Sigmoid colon (tissue), 7 donors: ENCODE results near the gene ARHGEF7. TPM values are rescaled to one million over a fixed set of nuclear protein-coding genes. Genes with fewer than 3 reads are reported as not detected.

Source experiments
- DNase-seq: peaks from one replicate; pipeline ENCODE4 v3.0.0-alpha.2; 2019
- H3K27ac ChIP-seq, 4 donors: fragments of 200-600 bp; sonication (generic); one replicate each; pipeline ENCODE4 v1.5.1; 2016 to 2019; ENCODE audit warnings: mild to moderate bottlenecking in 1 of 4
- H3K27me3 ChIP-seq, 3 donors: fragments of 200-600 bp; sonication (generic); one replicate each; pipeline ENCODE4 v1.5.1; 2019; ENCODE audit warnings: mild to moderate bottlenecking in 1 of 3
- H3K36me3 ChIP-seq, 4 donors: fragments of 200-600 bp; sonication (generic); one replicate each; pipeline ENCODE4 v1.5.1; 2016 to 2019
- H3K4me1 ChIP-seq, 4 donors: fragments of 200-600 bp; sonication (generic); one replicate each; pipeline ENCODE4 v1.5.1; 2017 to 2019
- H3K4me3 ChIP-seq, 4 donors: fragments of 200-600 bp; sonication (generic); one replicate each; pipeline ENCODE4 v1.5.1; 2017 to 2019; ENCODE audit warnings: mild to moderate bottlenecking in 2 of 4, moderate library complexity in 1 of 4
- H3K9me3 ChIP-seq, 4 donors: fragments of 200-600 bp in 3 of 4; sonication (generic) in 3 of 4; one replicate each; pipeline versions ENCODE4 v1.5.1 to v1.6.1; 2013 to 2019
- EP300 ChIP-seq, 4 donors: sonication (generic); formaldehyde crosslinking; IDR thresholded peaks; one replicate each; pipeline ENCODE4 v1.6.1; 2017; ENCODE audit warnings: antibody characterized with exemption in 4 of 4
- POLR2A ChIP-seq, 2 donors: fragments of 450-650 bp; IDR thresholded peaks; one replicate each; pipeline ENCODE4 v1.6.1; 2016; ENCODE audit warnings: antibody characterized with exemption in 2 of 2, mild to moderate bottlenecking in 2 of 2, moderate library complexity in 2 of 2
- POLR2AphosphoS5 ChIP-seq, 4 donors: sonication (generic); formaldehyde crosslinking; IDR thresholded peaks; one replicate each; pipeline ENCODE4 v1.6.1; 2017; ENCODE audit warnings: antibody characterized with exemption in 4 of 4
- WGBS, 2 donors: extraction: QIAGEN DNeasy Blood & Tissue Kit; methylation state at CpG; one replicate each; pipeline ENCODE4 v1.1.7; 2013; 5-methylcytosine and 5-hydroxymethylcytosine counted together
- intact Hi-C: fragments of 100-400 bp; cut with DNase I; formaldehyde crosslinking; loops from one replicate; pipeline ENCODE4 v1.15.1; 2023
- polyA plus RNA-seq, 3 donors: library from polyadenylated mRNA; stranded (reverse); fragments of 200-250 nt; gene quantifications; one replicate each; pipeline ENCODE4 v1.2.3, GENCODE V29; 2013
- total RNA-seq, 4 donors: library from RNA; depleted of rRNA; stranded (reverse); fragments of >200 nt; gene quantifications; one replicate each; pipeline ENCODE4 v1.1.0, GENCODE V29; 2016
- TF ChIP-seq, protein P1 (sequence below), 4 experiments: fragments of 450-650 bp in 3 of 4; fragments of 200-600 bp in 1 of 4; IDR thresholded peaks; one replicate each; pipeline ENCODE4 v1.5.1; 2016 to 2019; ENCODE audit warnings: antibody characterized with exemption in 4 of 4, mild to moderate bottlenecking in 3 of 4, moderate library complexity in 2 of 4
- donor health status: healthy with polysubstance abuse.
- donor health status: Bipolar disorder and iron deficiency.
- donor health status: healthy.

The ARHGEF7 gene
- total and polyA plus RNA-seq, 7 donors = 8.4 to 79.8 (median 41.0) TPM

DNA sequence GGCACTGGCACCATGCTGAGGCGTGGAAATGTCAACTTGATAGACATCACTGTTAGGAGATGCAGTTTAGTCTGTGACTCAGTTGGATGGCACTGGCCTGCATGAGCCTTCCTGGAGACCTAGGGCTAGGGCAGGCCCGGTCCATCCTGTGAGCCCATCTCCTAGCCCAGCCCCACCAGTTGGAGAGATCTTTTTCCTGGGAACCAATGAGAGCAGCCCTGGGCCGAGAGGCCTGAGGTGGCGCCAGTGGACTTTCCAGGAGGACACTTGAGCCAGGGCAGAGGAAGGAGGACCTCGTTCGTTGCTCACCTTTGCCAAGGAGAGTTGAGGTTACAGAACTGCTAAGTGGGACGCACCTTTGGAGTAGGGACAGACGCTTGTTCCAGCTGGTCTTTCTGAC, 104.8 kb downstream of the ARHGEF7 start:
- Histone ChIP-seq H3K4me1 (peaks cover 0 to 40% (median 28%) of the 10 kb centered on the region in 4 donors), H3K36me3 (no peaks in the 10 kb centered on the region), H3K4me3 (no peak overlapping the region), H3K9me3 (no peaks in the 10 kb centered on the region), H3K27me3 (no peaks in the 10 kb centered on the region), H3K27ac (peak overlapping the region; percentile 27 to 79 (median 60))
- intact Hi-C loops = loop anchor here (5.0 to 10.0 kb wide), 3 partner anchors 62 to 505 kb away; partner anchors contain the start of genes ANKRD10 and ING1
- WGBS, 2 donors = 86 to 89% methylated on average over 8 of the region's 8 CpGs
- TF ChIP-seq, protein P1, sequence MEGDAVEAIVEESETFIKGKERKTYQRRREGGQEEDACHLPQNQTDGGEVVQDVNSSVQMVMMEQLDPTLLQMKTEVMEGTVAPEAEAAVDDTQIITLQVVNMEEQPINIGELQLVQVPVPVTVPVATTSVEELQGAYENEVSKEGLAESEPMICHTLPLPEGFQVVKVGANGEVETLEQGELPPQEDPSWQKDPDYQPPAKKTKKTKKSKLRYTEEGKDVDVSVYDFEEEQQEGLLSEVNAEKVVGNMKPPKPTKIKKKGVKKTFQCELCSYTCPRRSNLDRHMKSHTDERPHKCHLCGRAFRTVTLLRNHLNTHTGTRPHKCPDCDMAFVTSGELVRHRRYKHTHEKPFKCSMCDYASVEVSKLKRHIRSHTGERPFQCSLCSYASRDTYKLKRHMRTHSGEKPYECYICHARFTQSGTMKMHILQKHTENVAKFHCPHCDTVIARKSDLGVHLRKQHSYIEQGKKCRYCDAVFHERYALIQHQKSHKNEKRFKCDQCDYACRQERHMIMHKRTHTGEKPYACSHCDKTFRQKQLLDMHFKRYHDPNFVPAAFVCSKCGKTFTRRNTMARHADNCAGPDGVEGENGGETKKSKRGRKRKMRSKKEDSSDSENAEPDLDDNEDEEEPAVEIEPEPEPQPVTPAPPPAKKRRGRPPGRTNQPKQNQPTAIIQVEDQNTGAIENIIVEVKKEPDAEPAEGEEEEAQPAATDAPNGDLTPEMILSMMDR (IDR thresholded peaks at IDR 0.05) = no peak
- TF ChIP-seq EP300 (IDR thresholded peaks at IDR 0.05) (no peak), POLR2AphosphoS5 (IDR thresholded peaks at IDR 0.05) (no peak), POLR2A (IDR thresholded peaks at IDR 0.05) (no peak)
- no peak for DNase-seq

DNA sequence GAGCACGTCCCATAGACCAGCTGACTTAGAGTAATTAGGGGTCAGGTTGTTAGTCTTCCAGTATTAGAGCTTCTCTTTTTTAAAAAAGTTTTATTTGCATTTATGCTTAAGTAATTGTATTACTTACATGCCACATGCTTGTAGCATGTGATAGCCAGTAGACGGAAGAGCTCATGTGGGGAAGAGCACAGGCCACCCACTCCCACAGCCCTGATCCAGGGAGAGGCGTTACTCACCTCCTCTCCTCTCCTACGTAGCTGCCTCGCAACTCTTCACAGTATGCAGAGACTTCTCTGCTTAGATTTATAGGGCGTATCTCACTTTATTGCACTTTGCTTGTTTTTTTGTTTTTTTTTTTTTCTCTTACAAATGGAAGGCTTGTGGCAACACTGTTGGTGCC, 110.1 kb downstream of the ARHGEF7 start:
- TF ChIP-seq POLR2AphosphoS5 (IDR thresholded peaks at IDR 0.05) (no peak), EP300 (IDR thresholded peaks at IDR 0.05) (no peak), POLR2A (IDR thresholded peaks at IDR 0.05) (no peak)
- TF ChIP-seq, protein P1 (IDR thresholded peaks at IDR 0.05) = no peak
- DNase-seq = no peak
- 95% methylated on average over 6 of the region's 6 CpGs for WGBS, 2 donors
- H3K4me1 ChIP-seq = peaks cover 0 to 12% (median 8%) of the 10 kb centered on the region in 4 donors
- peaks cover 0 to 19% (median 4%) of the 10 kb centered on the region in 4 donors for H3K36me3 ChIP-seq
- no peak overlapping the region for H3K4me3 ChIP-seq
- H3K27ac ChIP-seq = no peak overlapping the region
- intact Hi-C loops = loop anchor here (2.0 kb wide), 1 partner anchor 158 kb away; no protein-coding TSS in a partner anchor
- no peaks in the 10 kb centered on the region for H3K9me3 ChIP-seq
- no peaks in the 10 kb centered on the region for H3K27me3 ChIP-seq

DNA sequence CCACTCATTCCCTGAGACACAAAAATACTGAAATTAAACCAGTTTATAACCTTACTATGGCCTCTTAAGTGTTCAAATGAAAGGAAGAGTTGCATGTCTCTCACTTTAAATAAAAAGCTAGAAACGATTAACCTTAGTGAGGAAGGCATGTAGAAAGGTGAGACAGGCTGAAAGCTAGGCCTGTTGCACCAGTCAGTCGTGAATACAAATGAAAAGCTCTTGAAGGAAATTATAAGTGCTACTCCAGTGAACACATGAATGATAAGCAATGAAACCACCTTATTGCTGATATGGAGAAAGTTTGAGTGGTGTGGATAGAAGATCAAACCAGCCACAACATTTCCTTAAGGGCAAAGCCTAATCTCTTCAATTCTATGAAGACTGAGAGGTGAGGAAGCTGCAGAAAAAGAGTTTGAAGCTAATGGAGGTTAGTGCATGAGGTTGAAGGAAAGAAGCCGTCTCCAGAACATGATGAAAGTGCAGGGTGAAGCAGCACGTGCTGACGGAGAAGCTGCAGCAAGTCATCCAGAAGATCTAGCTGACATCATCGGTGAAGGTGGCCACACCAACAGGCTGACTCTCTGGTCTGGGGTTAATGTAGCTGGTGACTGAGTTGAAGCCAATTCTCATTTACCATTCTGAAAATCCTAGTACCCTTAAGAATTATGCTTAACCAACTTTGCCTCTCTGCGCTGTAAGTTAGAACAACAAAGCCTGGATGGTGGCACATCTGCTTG, 110.9 kb downstream of the ARHGEF7 start:
- TF ChIP-seq POLR2A (IDR thresholded peaks at IDR 0.05) (no peak), EP300 (IDR thresholded peaks at IDR 0.05) (no peak), POLR2AphosphoS5 (IDR thresholded peaks at IDR 0.05) (no peak)
- TF ChIP-seq, protein P1 (IDR thresholded peaks at IDR 0.05) = no peak
- no peaks in the 10 kb centered on the region for H3K9me3 ChIP-seq
- WGBS, 2 donors = 80 to 86% methylated on average over 7 of the region's 7 CpGs
- no peaks in the 10 kb centered on the region for H3K27me3 ChIP-seq
- H3K4me3 ChIP-seq = no peak overlapping the region
- peaks cover 0 to 19% (median 4%) of the 10 kb centered on the region in 4 donors for H3K36me3 ChIP-seq
- intact Hi-C loops = loop anchor here (2.0 kb wide), 1 partner anchor 159 kb away; no protein-coding TSS in a partner anchor
- peaks cover 0 to 10% (median 3%) of the 10 kb centered on the region in 4 donors for H3K4me1 ChIP-seq
- H3K27ac ChIP-seq = no peak overlapping the region
- no peak for DNase-seq

DNA sequence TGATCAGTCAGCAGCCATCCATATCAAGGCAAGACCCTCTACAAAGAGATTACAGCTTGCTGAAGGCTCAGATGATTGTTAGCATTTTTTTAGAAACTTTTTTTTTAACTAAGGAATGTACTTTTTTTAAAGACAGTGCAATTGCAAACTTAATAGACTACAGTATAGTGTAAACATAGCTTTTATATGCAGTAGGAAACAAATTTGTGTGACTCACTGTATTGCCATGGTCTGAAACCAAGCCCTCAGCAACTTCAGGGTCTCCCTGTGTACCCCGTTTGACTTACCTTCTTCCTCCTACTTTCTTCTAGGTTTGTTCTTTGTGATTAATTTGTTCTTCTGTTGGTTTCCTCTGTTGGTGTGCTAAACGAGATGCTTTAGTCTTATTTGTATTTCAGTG, 112.3 kb downstream of the ARHGEF7 start:
- no peak overlapping the region for H3K4me3 ChIP-seq
- peaks cover 0 to 19% (median 4%) of the 10 kb centered on the region in 4 donors for H3K36me3 ChIP-seq
- 77 to 79% methylated on average over 2 of the region's 2 CpGs for WGBS, 2 donors
- H3K27ac ChIP-seq = no peak overlapping the region
- no peak for DNase-seq
- no peaks in the 10 kb centered on the region for H3K9me3 ChIP-seq
- no peak for TF ChIP-seq POLR2AphosphoS5 (IDR thresholded peaks at IDR 0.05)
- no peak for TF ChIP-seq EP300 (IDR thresholded peaks at IDR 0.05)
- no peaks in the 10 kb centered on the region for H3K27me3 ChIP-seq
- peaks cover 0 to 10% (median 3%) of the 10 kb centered on the region in 4 donors for H3K4me1 ChIP-seq
- intact Hi-C loops = no loop called here

DNA sequence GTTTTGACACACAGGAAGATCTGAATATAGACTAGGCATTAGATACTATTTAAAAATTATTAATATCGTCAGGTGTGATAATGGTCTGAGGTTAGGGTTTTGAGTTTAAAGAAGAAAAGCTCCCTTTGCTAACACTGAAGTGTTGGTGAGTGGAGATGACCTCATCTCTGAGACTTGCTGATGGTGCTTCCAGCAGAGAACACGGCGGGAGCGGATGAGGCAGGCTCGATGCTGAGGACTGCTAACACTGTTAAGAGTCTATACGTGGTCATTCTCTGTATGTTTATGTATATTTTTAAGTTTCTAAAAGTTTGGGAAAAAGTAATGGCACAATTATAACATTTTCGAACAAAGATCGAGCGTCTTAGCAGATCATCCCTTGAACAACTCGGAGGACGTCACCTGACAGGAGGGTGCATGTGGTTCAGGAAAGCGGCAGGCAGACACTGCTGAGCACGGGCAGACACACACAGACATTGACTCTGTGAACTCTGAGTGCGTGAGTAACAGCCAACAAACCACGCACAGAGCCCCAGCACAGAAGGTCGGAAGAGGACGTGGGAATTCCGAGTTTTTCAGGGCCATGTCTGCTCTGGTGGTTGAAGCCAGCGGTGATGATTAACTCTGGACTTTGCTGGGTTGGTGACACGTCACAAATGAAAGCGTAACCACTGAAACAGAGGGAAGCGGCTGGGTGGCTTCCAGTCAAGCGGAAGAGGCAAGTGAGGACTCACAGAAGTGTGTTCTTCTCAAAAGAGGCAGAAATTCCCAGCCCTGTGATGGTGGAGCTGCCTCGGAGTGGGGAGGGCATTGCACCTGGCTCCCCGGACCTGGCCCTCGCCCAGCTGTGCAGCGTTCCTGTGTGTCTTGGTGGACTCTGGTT, 113.4 kb downstream of the ARHGEF7 start:
- Histone ChIP-seq H3K4me1 (peaks cover 0 to 15% (median 6%) of the 10 kb centered on the region in 4 donors), H3K27ac (no peak overlapping the region), H3K4me3 (no peak overlapping the region), H3K27me3 (no peaks in the 10 kb centered on the region), H3K36me3 (peaks cover 0 to 19% (median 4%) of the 10 kb centered on the region in 4 donors), H3K9me3 (no peaks in the 10 kb centered on the region)
- TF ChIP-seq EP300 (IDR thresholded peaks at IDR 0.05) (no peak), POLR2A (IDR thresholded peaks at IDR 0.05) (no peak), POLR2AphosphoS5 (IDR thresholded peaks at IDR 0.05) (no peak)
- TF ChIP-seq, protein P1 (IDR thresholded peaks at IDR 0.05) = no peak
- intact Hi-C loops = no loop called here
- no peak for DNase-seq
- WGBS, 2 donors = 93 to 96% methylated on average over 27 of the region's 27 CpGs
